ENCODE results near the gene ANK2. TPM values are rescaled to one million over a fixed set of nuclear protein-coding genes. Genes with fewer than 3 reads are reported as not detected.

ANK2 gene
- total and polyA plus RNA-seq, 12 donors = 21.9 to 373 (median 298) TPM

- intact Hi-C loops (cut with DNase I) = no loop called here
- DNase-seq (no peak), ATAC-seq (no peak)
- Histone ChIP-seq H3K9me3 (peaks cover 0 to 44% (median 9%) of the 10 kb centered on the region in 11 donors), H3K27ac (no peak overlapping the region), H3K27me3 (no peaks in the 10 kb centered on the region), H3K36me3 (no peaks in the 10 kb centered on the region), H3K4me1 (no peaks in the 10 kb centered on the region), H3K4me3 (no peak overlapping the region)
- no peak for TF ChIP-seq CTCF (IDR thresholded peaks at IDR 0.05)
Observed at GRCh38 chr4:113420938-113421337, 371.5 kb downstream of the ANK2 start.

- peaks cover 0 to 36% (median 4%) of the 10 kb centered on the region in 11 donors for H3K9me3 ChIP-seq
- no peak overlapping the region for H3K4me3 ChIP-seq
- no peaks in the 10 kb centered on the region for H3K27me3 ChIP-seq
- ATAC-seq = no peak
- no peaks in the 10 kb centered on the region for H3K4me1 ChIP-seq
- no peaks in the 10 kb centered on the region for H3K36me3 ChIP-seq
- TF ChIP-seq CTCF (IDR thresholded peaks at IDR 0.05) = no peak
- 69 to 70% methylated on average over 1 of the region's 1 CpG for WGBS, 2 donors
- DNase-seq = no peak
- intact Hi-C loops (cut with DNase I) = no loop called here
- H3K27ac ChIP-seq = no peak overlapping the region
Observed at GRCh38 chr4:113423631-113424030, 374.2 kb downstream of the ANK2 start.

- no peak overlapping the region for H3K27ac ChIP-seq
- H3K36me3 ChIP-seq = no peaks in the 10 kb centered on the region
- no peak overlapping the region for H3K4me3 ChIP-seq
- ATAC-seq = no peak
- peaks cover 0 to 8% (median 0%) of the 10 kb centered on the region in 11 donors for H3K9me3 ChIP-seq
- WGBS, 2 donors = 85 to 87% methylated on average over 1 of the region's 1 CpG
- TF ChIP-seq CTCF (IDR thresholded peaks at IDR 0.05) = no peak
- H3K4me1 ChIP-seq = peaks cover 0 to 30% (median 24%) of the 10 kb centered on the region in 9 donors
- no peak for DNase-seq
- intact Hi-C loops (cut with DNase I) = no loop called here
- H3K27me3 ChIP-seq = no peaks in the 10 kb centered on the region
Observed at GRCh38 chr4:113433116-113433515, 383.7 kb downstream of the ANK2 start.

Small RNAs within 50 kb of the gene (microRNA-seq; reads per million reads assigned to microRNA genes)
- 3.6 to 4.6 reads per million in 2 donors for gene MIR1243
- 0 reads per million in 2 donors for gene MIR8082

All from heart right ventricle (tissue), 16 donors.